ENCODE measurements around the gene ITPR1.
A peak's percentile ranks its signal among the peaks of the same experiment; 100 is the strongest.

The ITPR1 gene

DNA sequence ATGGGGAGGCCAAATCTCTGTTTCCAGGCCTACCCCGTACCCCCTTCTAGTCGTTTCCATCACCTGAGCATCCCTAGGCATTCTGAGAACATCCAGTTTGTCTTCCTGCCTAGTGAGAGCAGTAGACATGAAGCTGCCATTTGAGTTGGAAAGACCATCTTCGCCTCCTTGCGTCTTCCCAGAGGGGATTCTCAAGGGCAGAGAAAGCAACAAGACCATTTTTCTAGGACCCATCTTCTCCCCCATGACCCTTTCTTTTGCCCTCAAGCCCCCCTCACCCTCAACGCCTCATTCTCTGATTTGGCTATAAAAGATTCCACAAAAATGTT, 337.4 kb downstream of the ITPR1 start:
- DNase-seq (ENCODE audit: low read depth in 2 of 2), result no peak
- peak overlapping the region in 1 of 2 donors; percentile 27 for H3K4me3 ChIP-seq (replicated peaks in 1 of 2; ENCODE audit: low read depth in 2 of 2, low read length in 2 of 2)
- TF ChIP-seq, protein P1, sequence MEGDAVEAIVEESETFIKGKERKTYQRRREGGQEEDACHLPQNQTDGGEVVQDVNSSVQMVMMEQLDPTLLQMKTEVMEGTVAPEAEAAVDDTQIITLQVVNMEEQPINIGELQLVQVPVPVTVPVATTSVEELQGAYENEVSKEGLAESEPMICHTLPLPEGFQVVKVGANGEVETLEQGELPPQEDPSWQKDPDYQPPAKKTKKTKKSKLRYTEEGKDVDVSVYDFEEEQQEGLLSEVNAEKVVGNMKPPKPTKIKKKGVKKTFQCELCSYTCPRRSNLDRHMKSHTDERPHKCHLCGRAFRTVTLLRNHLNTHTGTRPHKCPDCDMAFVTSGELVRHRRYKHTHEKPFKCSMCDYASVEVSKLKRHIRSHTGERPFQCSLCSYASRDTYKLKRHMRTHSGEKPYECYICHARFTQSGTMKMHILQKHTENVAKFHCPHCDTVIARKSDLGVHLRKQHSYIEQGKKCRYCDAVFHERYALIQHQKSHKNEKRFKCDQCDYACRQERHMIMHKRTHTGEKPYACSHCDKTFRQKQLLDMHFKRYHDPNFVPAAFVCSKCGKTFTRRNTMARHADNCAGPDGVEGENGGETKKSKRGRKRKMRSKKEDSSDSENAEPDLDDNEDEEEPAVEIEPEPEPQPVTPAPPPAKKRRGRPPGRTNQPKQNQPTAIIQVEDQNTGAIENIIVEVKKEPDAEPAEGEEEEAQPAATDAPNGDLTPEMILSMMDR (IDR thresholded peaks at IDR 0.05; ENCODE audit: low read depth, low read length), result no peak

DNA sequence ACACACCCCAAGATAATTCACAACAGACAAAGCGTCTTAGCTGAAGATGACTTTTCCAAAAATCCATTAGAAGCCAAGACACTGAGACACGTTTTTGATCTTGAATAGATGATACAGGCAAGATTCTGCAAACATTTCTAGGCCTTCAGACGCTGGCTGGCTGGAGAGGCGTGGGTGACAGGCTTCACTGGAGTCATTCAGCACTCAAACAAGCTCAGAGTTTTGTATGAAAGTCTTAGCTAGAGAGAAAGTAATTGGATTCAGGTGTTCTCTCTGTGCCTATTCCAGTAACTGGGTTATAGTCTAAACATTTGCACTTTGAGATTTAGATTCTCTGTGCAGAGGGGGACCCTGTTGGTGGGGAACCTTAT, 338.4 kb downstream of the ITPR1 start:
- no peak for DNase-seq (ENCODE audit: low read depth in 2 of 2)
- no peak overlapping the region for H3K4me3 ChIP-seq (replicated peaks in 1 of 2; ENCODE audit: low read depth in 2 of 2, low read length in 2 of 2)
- TF ChIP-seq, protein P1 (IDR thresholded peaks at IDR 0.05; ENCODE audit: low read depth, low read length), result no peak

DNA sequence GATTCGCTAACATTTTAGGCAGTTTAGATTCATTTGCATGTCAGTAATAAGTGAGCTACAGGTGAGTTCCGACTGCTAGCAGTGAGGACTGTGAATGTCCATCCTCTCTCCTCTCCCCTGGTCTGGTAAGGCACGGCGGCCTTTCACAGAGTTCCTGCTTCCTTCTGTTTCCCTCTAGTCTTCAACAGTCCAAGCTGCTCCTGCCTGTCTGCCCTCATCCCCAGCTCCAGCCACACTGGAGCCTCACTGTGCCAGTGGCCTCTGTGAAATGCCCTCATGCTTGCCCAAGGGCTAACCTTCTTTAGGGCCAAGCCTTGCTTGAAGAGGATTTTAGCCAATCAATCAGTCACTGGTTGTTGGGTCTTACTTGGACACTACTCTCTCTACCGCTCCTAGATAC, 340.3 kb downstream of the ITPR1 start:
- DNase-seq (ENCODE audit: low read depth in 2 of 2), result no peak
- TF ChIP-seq, protein P1 (IDR thresholded peaks at IDR 0.05; ENCODE audit: low read depth, low read length), result no peak
- no peak overlapping the region for H3K4me3 ChIP-seq (replicated peaks in 1 of 2; ENCODE audit: low read depth in 2 of 2, low read length in 2 of 2)

DNA sequence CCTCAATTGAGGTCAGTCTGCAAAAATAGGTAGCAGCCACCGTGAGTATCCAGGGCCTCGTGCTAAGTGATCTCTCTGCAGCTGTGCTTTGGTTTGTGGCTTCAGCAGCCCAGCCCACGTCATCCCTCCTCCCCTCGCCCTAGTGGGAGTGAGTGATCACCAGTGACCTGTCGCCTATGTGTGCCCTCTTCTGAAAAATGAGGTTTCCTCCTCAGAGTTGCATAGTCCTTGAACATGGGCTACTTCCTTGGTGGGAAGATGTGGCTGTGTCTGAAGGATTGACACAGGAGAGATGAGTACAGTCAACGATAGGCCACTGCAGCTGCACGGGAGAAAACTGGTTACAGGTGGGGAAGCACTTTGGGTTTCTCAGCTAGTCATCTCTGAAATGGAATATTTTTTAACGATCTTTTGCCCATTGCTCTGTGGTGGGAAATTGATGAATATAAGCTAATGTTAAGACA, 341.3 kb downstream of the ITPR1 start:
- H3K4me3 ChIP-seq (replicated peaks in 1 of 2; ENCODE audit: low read depth in 2 of 2, low read length in 2 of 2), result no peak overlapping the region
- no peak for DNase-seq (ENCODE audit: low read depth in 2 of 2)
- TF ChIP-seq, protein P1 (IDR thresholded peaks at IDR 0.05; ENCODE audit: low read depth, low read length), result no peak

DNA sequence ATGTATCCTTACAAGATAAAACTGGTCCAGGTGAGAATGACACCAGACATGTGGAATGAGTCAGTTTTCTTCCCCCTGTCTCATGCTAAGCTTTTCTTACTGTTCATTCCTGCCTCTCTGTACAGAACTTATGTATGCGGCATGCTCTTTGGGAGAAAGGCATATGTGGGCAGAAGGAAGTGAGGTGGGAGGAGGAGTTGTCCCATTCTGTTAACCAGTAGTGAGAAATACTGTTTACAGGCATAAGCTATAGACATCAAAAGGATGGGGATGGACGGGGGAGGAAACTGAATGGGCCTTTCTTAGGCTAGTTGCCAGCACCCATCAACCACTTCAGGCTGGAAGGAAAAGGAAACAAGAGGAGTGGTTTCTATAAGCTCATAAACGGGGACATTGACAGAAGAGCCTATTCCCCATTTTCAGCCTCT, 342.5 kb downstream of the ITPR1 start:
- H3K4me3 ChIP-seq (replicated peaks in 1 of 2; ENCODE audit: low read depth in 2 of 2, low read length in 2 of 2), result no peak overlapping the region
- TF ChIP-seq, protein P1 (IDR thresholded peaks at IDR 0.05; ENCODE audit: low read depth, low read length), result no peak
- DNase-seq (ENCODE audit: low read depth in 2 of 2), result no peak

DNA sequence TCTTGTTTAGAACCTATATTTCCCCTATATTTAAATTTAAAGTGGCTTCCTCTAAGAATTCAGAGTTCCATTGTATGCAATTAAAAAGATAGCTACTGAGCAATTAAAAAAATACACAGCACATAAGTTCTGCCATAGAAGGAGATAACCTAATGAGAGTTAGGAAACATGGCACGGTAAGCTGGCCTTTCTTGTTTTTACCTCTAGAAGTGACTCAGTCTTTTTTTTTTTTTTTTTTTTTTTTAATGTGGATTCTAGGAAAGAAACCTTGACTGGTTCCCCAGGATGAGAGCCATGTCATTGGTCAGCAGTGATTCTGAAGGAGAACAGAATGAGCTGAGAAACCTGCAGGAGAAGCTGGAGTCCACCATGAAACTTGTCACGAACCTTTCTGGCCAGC, 343.4 kb downstream of the ITPR1 start:
- DNase-seq (ENCODE audit: low read depth in 2 of 2), result no peak
- no peak overlapping the region for H3K4me3 ChIP-seq (replicated peaks in 1 of 2; ENCODE audit: low read depth in 2 of 2, low read length in 2 of 2)

More for the DNA sequence above, 343.4 kb downstream of the ITPR1 start:
- TF ChIP-seq, protein P1 (IDR thresholded peaks at IDR 0.05; ENCODE audit: low read depth, low read length), result no peak

All from cardiac fibroblast (primary cell).